Activated CD8-positive, alpha-beta memory T cell treated with anti-CD3 and anti-CD28 coated beads, Interleukin-2, amount 50 U/mL, for 4 hours (primary cell): Measurements from ENCODE around the gene RFC4.

Source experiments
- DNase-seq: peaks from one replicate; pipeline ENCODE4 v3.0.0-alpha.2; 2020

The RFC4 gene

DNA sequence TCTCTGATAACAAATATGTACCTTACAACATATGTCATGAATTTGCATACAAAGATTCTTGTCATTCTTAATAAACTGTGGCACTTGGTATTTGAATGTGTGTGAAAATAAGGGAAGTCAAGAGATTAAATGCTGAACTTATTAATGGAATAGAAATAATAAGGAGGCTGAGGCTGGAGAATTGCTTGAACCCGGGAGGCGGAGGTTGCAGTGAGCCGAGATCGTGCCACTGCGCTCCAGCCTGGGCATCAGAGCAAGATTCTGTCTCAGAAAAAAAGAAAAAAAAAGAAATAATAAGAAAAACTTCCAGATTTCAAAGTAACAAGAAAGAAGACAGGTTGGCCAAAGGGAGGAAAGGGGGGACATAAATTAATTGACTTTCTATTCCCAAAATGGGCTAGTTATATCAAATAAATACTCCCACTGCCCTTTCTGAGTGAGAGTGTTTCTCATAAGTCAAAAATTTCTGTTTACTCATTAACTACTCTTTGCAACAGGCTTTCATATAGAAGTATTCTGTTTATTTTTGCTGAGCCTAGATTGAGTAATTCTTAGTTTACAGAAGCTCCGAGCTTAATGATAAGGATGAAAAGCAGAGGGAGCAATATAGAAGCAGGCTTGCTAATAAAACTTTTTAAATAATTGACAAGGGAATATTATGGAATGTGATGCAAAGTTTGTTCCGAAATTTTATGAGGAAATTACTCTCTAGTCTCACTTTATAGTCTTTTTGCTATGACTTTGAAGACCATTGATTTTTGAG, 63.5 kb downstream of the RFC4 start:
- no peak for DNase-seq
